Kidney (tissue), 14 donors: Measurements from ENCODE around the gene PCDHGA8. TPM values are rescaled to one million over a fixed set of nuclear protein-coding genes. Genes with fewer than 3 reads are reported as not detected.
A peak's percentile ranks its signal among the peaks of the same experiment; 100 is the strongest.
"Not testable (repeated sequence)": the region's sequence is repeated elsewhere in the genome, so short reads cannot be mapped to it uniquely, and the experiment has no call there.

Experiments used
- DNase-seq, 5 donors: peaks; one replicate each; pipeline ENCODE4 v3.0.0-alpha.2; 2013 to 2020
- FAIRE-seq: peaks from 2 replicates; lab custom pipeline; 2012; peaks lifted over from hg19 to GRCh38; lab: Jason Lieb, UNC
- H3K27ac ChIP-seq, 2 donors: one replicate each; pipeline ENCODE4 v1.7.0; 2013; ENCODE audit warnings: low read depth in 2 of 2, low read length in 2 of 2, inconsistent platforms in 1 of 2
- H3K27me3 ChIP-seq: one replicate; pipeline ENCODE4 v1.7.1; 2013; ENCODE audit warnings: low read length, inconsistent platforms; ENCODE audit not compliant: control insufficient read depth, insufficient read depth
- H3K36me3 ChIP-seq, 3 donors: one replicate each; pipeline versions ENCODE4 v1.7.0 to v1.7.1; 2013; ENCODE audit warnings: low read length in 3 of 3, control low read depth in 1 of 3, inconsistent platforms in 1 of 3; ENCODE audit not compliant: insufficient read depth in 3 of 3, control insufficient read depth in 2 of 3
- H3K4me1 ChIP-seq, 3 donors: one replicate each; pipeline versions ENCODE4 v1.7.0 to v1.7.1; 2013; ENCODE audit warnings: low read length in 3 of 3, inconsistent platforms in 1 of 3, low read depth in 1 of 3; ENCODE audit not compliant: control insufficient read depth in 2 of 3, insufficient read depth in 2 of 3
- H3K4me3 ChIP-seq, 3 donors: one replicate each; pipeline versions ENCODE4 v1.7.0 to v1.8.1; 2013; ENCODE audit warnings: low read length in 3 of 3, control low read depth in 1 of 3, inconsistent platforms in 1 of 3
- H3K9ac ChIP-seq, 3 donors: one replicate each; pipeline versions ENCODE4 v1.7.0 to v1.7.1; 2013; ENCODE audit warnings: low read length in 3 of 3, control low read depth in 1 of 3, inconsistent platforms in 1 of 3
- H3K9me3 ChIP-seq, 3 donors: one replicate each; pipeline versions ENCODE4 v1.7.0 to v1.7.1; 2013; ENCODE audit warnings: low read length in 3 of 3, control low read depth in 1 of 3, inconsistent platforms in 1 of 3; ENCODE audit not compliant: control insufficient read depth in 2 of 3, insufficient read depth in 1 of 3
- CTCF ChIP-seq: IDR thresholded peaks from 3 replicates; pipeline ENCODE4 v1.5.1; 2012; ENCODE audit warnings: mild to moderate bottlenecking, moderate library complexity, borderline replicate concordance; ENCODE audit not compliant: insufficient read depth; ENCODE audit errors: extremely low read depth
- intact Hi-C: fragments of 100-400 bp; cut with DNase I; formaldehyde crosslinking; loops from one replicate; pipeline ENCODE4 v1.11.1; 2022
- polyA plus RNA-seq: library from polyadenylated mRNA; stranded (reverse); fragments of 350-450 nt; fragmentation: Illumina TruSeq; extraction: RNeasy Lipid Tissue Mini Kit (QIAGEN cat#74804); gene quantifications from one replicate; pipeline ENCODE4 v1.2.3, GENCODE V29; 2014; ENCODE audit warnings: low read depth, low replicate concordance; ENCODE audit not compliant: insufficient read depth
- total RNA-seq: library from RNA; stranded (reverse); fragmentation: NEBNext Ultra II Directional; extraction: Animal tissue kit (Norgen Biotek cat#: 25700); gene quantifications from one replicate; pipeline ENCODE4 v1.2.1, GENCODE V29; 2021
- donor health status: control.
- donor health status: control.
- donor health status: control.
- donor health status: control.
- donor health status: control.
- donor health status: DM: yes; HTN: yes; CAD: no.
- donor health status: Normal renal cell carcinoma (clear cell type).

The PCDHGA8 gene
- total and polyA plus RNA-seq, 2 donors from 2014 or later = 0.09 to 1.8 TPM

- H3K27me3 ChIP-seq, H3K9ac ChIP-seq, H3K27ac ChIP-seq, intact Hi-C loops, H3K36me3 ChIP-seq, H3K4me3 ChIP-seq, H3K4me1 ChIP-seq, FAIRE-seq: not testable (repeated sequence)
- peak in 3 of 5 donors; percentile 55 to 61 (median 57) for DNase-seq
- TF ChIP-seq CTCF = peak; percentile 27
- H3K9me3 ChIP-seq = peaks cover 3 to 61% (median 22%) of the 10 kb centered on the region in 3 donors
These were observed 15.5 kb downstream of the PCDHGA8 start, which contains the start of gene PCDHGB6 for GRCh38 chr5:141407790-141408505. PCDHGB6 (plus strand) TSS chr5:141408021; CDS start chr5:141408203, 182 bp downstream.

GRCh38 chr5:141409598-141410306 lies 17.3 kb downstream of the PCDHGA8 start:
- H3K4me1 ChIP-seq = no peaks in the 10 kb centered on the region
- H3K27ac ChIP-seq = no peak overlapping the region
- peaks cover 0 to 59% (median 27%) of the 10 kb centered on the region in 3 donors for H3K9me3 ChIP-seq
- no peak for TF ChIP-seq CTCF
- no peaks in the 10 kb centered on the region for H3K27me3 ChIP-seq
- no peak overlapping the region for H3K9ac ChIP-seq
- DNase-seq (no peak), FAIRE-seq (no peak)
- no peak overlapping the region for H3K4me3 ChIP-seq
- no peaks in the 10 kb centered on the region for H3K36me3 ChIP-seq
- intact Hi-C loops = no loop called here

- no peaks in the 10 kb centered on the region for H3K36me3 ChIP-seq
- H3K9me3 ChIP-seq = peaks cover 1 to 50% (median 25%) of the 10 kb centered on the region in 3 donors
- no peak overlapping the region for H3K9ac ChIP-seq
- H3K27me3 ChIP-seq = no peaks in the 10 kb centered on the region
- no peak for DNase-seq
- H3K27ac ChIP-seq = no peak overlapping the region
- H3K4me3 ChIP-seq = no peak overlapping the region
- no peaks in the 10 kb centered on the region for H3K4me1 ChIP-seq
- intact Hi-C loops = no loop called here
- no peak for TF ChIP-seq CTCF
- no peak for FAIRE-seq
These were observed 19.1 kb downstream of the PCDHGA8 start for GRCh38 chr5:141411575-141411974.
